SK-N-SH treated with all-trans-retinoic acid at 6 μM for 48 hours (cell line): ENCODE data around the gene URAD.

Experiments used
- ARNTL ChIP-seq: fragments of 450-650 bp; formaldehyde crosslinking; IDR thresholded peaks from 2 replicates; pipeline ENCODE4 v1.5.0; 2020; ENCODE audit warnings: low read depth, mild to moderate bottlenecking, moderate library complexity, borderline replicate concordance
- CSDC2 ChIP-seq: fragments of 250-450 bp; sonication (Bioruptor Pico); IDR thresholded peaks from 2 replicates; pipeline ENCODE4 v1.5.0; 2020; ENCODE audit warnings: mild to moderate bottlenecking, moderate library complexity
- ISL1 ChIP-seq: fragments of 250-450 bp; sonication (Bioruptor Pico); IDR thresholded peaks from 2 replicates; pipeline ENCODE4 v2.1.2; 2022; ENCODE audit warnings: mild to moderate bottlenecking, moderate library complexity
- PATZ1 ChIP-seq: fragments of 250-450 bp; sonication (Bioruptor Pico); IDR thresholded peaks from 2 replicates; pipeline ENCODE4 v1.8.0; 2020; ENCODE audit warnings: mild to moderate bottlenecking, moderate library complexity, borderline replicate concordance
- PPARA ChIP-seq: fragments of 250-450 bp; sonication (Bioruptor Pico); IDR thresholded peaks from 2 replicates; pipeline ENCODE4 v1.5.0; 2020; ENCODE audit warnings: mild to moderate bottlenecking, borderline replicate concordance
- RARB ChIP-seq: fragments of 250-450 bp; sonication (Bioruptor Pico); IDR thresholded peaks from 2 replicates; pipeline ENCODE4 v1.8.0; 2021; ENCODE audit warnings: mild to moderate bottlenecking, moderate library complexity
- TCF4 ChIP-seq: fragments of 250-450 bp; sonication (Bioruptor Pico); IDR thresholded peaks from 2 replicates; pipeline ENCODE4 v1.8.0; 2021; ENCODE audit warnings: mild to moderate bottlenecking, moderate library complexity, borderline replicate concordance
- ZFP3 ChIP-seq: fragments of 250-450 bp; sonication (Bioruptor Pico); IDR thresholded peaks from 2 replicates; pipeline ENCODE4 v1.5.0; 2020; ENCODE audit warnings: mild to moderate bottlenecking, moderate library complexity
- ZNF70 ChIP-seq: fragments of 450-650 bp; formaldehyde crosslinking; IDR thresholded peaks from 2 replicates; pipeline ENCODE4 v1.5.0; 2020; ENCODE audit warnings: mild to moderate bottlenecking, moderate library complexity
- TF ChIP-seq, protein P1 (sequence below): fragments of 250-450 bp; sonication (Bioruptor Pico); IDR thresholded peaks from 2 replicates; pipeline ENCODE4 v1.5.1; 2021; ENCODE audit warnings: mild to moderate bottlenecking, moderate library complexity
- TF ChIP-seq, protein P2 (sequence below): fragments of 250-450 bp; sonication (Bioruptor Pico); IDR thresholded peaks from 2 replicates; pipeline ENCODE4 v1.5.1; 2020; ENCODE audit warnings: low read depth, mild to moderate bottlenecking, moderate library complexity

GRCh38 chr13:27969082-27969865 is 19.2 kb downstream of the URAD start, which contains the start of gene CDX2:
- TF ChIP-seq ISL1 (CRISPR knock-in tag), result no peak
- TF ChIP-seq, protein P1, sequence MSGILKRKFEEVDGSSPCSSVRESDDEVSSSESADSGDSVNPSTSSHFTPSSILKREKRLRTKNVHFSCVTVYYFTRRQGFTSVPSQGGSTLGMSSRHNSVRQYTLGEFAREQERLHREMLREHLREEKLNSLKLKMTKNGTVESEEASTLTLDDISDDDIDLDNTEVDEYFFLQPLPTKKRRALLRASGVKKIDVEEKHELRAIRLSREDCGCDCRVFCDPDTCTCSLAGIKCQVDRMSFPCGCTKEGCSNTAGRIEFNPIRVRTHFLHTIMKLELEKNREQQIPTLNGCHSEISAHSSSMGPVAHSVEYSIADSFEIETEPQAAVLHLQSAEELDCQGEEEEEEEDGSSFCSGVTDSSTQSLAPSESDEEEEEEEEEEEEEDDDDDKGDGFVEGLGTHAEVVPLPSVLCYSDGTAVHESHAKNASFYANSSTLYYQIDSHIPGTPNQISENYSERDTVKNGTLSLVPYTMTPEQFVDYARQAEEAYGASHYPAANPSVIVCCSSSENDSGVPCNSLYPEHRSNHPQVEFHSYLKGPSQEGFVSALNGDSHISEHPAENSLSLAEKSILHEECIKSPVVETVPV, result no peak
- TF ChIP-seq RARB (CRISPR knock-in tag), result no peak
- no peak for TF ChIP-seq CSDC2 (CRISPR knock-in tag)
- no peak for TF ChIP-seq ZNF70 (CRISPR knock-in tag)
- TF ChIP-seq PPARA, result no peak
- no peak for TF ChIP-seq PATZ1 (CRISPR knock-in tag)
- TF ChIP-seq ZFP3, result no peak
- no peak for TF ChIP-seq TCF4
- TF ChIP-seq, protein P2, sequence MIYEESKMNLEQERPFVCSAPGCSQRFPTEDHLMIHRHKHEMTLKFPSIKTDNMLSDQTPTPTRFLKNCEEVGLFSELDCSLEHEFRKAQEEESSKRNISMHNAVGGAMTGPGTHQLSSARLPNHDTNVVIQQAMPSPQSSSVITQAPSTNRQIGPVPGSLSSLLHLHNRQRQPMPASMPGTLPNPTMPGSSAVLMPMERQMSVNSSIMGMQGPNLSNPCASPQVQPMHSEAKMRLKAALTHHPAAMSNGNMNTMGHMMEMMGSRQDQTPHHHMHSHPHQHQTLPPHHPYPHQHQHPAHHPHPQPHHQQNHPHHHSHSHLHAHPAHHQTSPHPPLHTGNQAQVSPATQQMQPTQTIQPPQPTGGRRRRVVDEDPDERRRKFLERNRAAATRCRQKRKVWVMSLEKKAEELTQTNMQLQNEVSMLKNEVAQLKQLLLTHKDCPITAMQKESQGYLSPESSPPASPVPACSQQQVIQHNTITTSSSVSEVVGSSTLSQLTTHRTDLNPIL (CRISPR knock-in tag), result no peak
- TF ChIP-seq ARNTL, result no peak
